Pericardium fibroblast (primary cell): ENCODE data around the gene ATP6V1G2. TPM values are rescaled to one million over a fixed set of nuclear protein-coding genes. Genes with fewer than 3 reads are reported as not detected.

ENCODE experiments used
- total RNA-seq: library from RNA; depleted of rRNA; stranded (reverse); fragments of >200 nt; gene quantifications from 2 replicates; pipeline ENCODE4 v1.2.3, GENCODE V29; 2015

Gene ATP6V1G2
- 2.7 and 7.2 TPM in 2 replicates for total RNA-seq

DNA sequence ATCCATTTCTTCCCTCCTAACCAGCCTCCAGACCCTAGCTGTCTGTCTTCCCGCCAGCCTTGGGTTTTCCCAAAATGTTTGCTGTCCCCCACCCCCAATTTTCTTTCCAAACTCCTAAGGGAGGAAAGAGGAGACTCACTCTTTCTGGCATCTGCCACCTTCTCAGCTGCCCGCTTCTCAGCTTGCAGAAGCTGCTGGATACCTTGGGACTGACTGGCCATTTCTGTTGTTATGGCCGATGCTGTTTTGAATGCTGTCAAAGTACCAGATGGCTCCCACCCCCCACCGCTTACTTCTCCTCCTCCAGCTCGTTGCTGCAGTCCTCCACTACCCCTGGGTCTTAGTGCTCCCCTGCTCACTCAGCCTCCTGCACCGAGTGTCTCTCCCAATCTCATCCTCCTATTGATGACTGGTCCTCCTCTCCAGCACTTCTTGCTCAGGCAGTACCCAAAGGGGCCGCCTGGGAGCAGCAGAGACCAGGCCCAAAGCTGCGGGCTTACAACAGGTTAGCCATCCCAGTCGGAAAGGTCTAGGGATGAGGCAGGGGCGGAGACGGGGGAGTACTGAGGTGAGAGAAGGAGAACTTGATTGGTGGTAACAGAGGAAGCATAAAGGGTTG, at the start of gene ATP6V1G2:
Gene ATP6V1G2 (minus strand): TSS at position 270 of the 619 bp plus-strand sequence. CDS start 49 bp downstream, at position 221.

DNA sequence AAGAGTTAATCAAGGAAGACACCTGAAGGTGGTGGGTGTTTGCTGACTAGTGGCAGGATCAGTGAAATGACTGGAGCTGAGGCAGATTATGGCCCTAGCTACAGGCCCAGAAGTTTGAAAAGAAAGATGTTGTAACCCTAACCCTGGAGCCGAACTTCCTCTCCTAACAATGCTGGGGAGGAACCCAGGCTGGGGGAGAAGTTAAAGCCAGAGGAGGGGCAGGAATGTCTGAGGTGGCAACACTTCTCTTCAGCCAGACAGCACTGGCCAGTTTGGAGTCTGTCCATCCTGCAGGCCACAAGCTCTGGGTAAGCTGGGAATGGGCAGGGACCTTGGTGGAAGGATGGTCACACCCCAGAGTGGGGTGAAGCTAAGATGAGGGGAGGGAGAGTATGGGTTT, 39.6 kb upstream of the ATP6V1G2 start, which contains the start of gene LST1:
Gene LST1 (plus strand): TSS at position 270 of the 400 bp plus-strand sequence. CDS start 1,023 bp downstream, outside the sequence.

DNA sequence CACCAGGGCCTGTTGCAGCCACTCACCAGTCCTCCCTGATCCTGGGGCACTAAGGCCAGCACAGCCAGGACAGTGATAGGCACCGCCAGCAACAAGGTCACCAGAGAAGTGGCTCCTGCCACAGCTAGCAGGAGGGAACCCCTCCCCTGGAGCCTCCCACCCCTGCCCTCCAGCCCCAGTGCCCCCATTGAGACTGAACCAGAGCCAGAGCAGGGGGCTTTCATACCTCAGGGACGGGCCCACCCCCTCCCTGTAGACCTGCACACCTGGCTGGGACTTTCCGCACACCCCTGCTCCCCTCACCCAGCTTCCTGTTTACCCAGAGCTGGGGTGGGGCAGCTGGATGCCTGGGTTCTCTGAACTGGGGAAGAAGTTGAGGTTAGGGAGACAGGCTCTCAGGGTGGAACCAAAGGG, 35.8 kb upstream of the ATP6V1G2 start, which contains the start of gene LTB:
Gene LTB (minus strand): TSS at position 195 of the 414 bp plus-strand sequence. CDS start 7 bp downstream, at position 188.

DNA sequence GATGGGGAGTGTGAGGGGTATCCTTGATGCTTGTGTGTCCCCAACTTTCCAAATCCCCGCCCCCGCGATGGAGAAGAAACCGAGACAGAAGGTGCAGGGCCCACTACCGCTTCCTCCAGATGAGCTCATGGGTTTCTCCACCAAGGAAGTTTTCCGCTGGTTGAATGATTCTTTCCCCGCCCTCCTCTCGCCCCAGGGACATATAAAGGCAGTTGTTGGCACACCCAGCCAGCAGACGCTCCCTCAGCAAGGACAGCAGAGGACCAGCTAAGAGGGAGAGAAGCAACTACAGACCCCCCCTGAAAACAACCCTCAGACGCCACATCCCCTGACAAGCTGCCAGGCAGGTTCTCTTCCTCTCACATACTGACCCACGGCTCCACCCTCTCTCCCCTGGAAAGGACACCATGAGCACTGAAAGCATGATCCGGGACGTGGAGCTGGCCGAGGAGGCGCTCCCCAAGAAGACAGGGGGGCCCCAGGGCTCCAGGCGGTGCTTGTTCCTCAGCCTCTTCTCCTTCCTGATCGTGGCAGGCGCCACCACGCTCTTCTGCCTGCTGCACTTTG, 29.0 kb upstream of the ATP6V1G2 start, which contains the start of gene TNF:
Gene TNF (plus strand): TSS at position 231 of the 567 bp plus-strand sequence. CDS start 177 bp downstream, at position 408.

DNA sequence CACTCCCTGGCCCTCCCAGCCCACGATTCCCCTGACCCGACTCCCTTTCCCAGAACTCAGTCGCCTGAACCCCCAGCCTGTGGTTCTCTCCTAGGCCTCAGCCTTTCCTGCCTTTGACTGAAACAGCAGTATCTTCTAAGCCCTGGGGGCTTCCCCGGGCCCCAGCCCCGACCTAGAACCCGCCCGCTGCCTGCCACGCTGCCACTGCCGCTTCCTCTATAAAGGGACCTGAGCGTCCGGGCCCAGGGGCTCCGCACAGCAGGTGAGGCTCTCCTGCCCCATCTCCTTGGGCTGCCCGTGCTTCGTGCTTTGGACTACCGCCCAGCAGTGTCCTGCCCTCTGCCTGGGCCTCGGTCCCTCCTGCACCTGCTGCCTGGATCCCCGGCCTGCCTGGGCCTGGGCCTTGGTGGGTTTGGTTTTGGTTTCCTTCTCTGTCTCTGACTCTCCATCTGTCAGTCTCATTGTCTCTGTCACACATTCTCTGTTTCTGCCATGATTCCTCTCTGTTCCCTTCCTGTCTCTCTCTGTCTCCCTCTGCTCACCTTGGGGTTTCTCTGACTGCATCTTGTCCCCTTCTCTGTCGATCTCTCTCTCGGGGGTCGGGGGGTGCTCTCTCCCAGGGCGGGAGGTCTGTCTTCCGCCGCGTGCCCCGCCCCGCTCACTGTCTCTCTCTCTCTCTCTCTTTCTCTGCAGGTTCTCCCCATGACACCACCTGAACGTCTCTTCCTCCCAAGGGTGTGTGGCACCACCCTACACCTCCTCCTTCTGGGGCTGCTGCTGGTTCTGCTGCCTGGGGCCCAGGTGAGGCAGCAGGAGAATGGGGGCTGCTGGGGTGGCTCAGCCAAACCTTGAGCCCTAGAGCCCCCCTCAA, 25.9 kb upstream of the ATP6V1G2 start, which contains the start of gene LTA:
Gene LTA (plus strand): TSS at position 249 of the 871 bp plus-strand sequence. CDS start 454 bp downstream, at position 703.

DNA sequence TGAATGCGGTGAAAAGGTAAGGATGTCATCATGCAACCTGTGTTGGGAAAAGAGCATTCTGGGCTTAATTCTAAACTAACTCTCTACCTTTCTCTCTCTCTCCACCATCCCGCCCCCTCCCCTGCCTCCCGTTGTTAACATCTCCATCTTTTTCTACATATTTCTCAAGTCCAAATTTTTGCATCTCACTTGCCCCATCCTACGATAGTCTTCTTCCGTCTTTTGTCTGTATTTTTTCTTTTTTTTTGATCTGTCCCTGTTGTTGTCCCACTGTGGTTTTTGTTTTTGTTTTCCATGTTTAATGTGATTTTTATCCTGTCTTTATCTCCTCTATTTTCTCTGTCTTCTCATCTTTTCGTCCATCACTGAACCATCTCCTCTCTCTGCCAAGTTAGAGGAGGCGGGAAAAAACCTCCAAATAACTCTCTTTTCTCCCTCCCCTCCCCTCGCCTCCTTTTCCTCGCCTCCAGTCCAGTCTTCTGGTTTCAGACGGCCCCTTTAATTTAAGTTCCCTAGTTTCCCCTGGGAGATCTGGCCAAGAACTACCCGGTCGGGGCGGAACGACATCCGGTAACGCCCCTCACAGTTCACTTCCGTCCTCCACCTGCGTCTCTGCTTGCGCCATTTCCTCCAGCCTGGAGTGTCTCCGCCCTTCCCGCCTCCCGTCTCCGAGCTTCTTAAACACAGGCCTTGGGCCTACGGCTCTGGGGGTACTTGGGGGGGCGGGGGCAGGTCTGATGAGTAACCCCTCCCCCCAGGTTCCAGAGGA, 734 bp upstream of the ATP6V1G2 start, which contains the start of gene NFKBIL1:
Gene NFKBIL1 (plus strand): TSS at position 651 of the 769 bp plus-strand sequence. CDS start 87 bp downstream, at position 738.

DNA sequence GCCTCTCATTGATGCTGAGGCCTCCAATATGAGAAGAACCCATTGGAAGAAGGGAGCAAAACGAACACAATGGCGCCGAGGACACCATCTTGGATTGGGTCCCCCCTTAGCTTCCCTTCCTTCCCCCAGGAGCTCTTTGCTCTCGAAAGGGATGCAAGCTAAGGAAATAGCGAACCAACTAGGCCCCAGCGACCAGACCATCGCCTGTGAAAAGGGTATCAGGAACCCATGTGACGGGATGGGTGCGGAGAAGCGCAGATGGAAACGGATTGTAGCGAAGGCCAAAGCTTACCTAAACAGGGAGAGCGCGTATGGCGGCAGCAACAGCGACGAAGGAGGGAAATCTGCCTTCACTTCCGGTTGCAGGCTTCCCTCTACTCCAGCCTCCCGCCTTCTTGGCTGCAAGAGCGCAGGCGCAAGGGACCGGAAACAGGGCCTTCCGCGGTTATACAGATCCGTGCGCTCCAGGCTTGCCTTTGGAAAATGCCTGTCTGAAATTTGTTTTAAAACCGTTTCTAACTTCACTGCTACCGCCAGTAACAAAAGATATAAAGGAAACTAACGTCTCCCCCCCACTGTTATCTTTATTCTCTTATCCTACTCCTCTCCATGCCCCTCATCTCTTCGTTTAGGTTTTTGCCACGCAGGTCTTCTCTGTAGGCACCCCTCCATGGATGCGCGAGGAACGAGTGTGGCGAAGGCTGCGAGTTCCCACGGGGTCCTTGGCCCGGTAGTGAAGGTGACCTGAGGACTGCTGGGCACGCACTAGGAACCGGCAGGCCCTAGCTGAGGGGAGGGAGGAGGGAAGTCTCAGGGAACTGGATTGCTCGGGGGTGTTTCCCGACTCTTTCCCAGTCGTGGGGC, 4.5 kb downstream of the ATP6V1G2 start, which contains the start of gene DDX39B:
Gene DDX39B (minus strand): TSS at position 346 of the 864 bp plus-strand sequence. CDS start 1,471 bp downstream, outside the sequence.

DNA sequence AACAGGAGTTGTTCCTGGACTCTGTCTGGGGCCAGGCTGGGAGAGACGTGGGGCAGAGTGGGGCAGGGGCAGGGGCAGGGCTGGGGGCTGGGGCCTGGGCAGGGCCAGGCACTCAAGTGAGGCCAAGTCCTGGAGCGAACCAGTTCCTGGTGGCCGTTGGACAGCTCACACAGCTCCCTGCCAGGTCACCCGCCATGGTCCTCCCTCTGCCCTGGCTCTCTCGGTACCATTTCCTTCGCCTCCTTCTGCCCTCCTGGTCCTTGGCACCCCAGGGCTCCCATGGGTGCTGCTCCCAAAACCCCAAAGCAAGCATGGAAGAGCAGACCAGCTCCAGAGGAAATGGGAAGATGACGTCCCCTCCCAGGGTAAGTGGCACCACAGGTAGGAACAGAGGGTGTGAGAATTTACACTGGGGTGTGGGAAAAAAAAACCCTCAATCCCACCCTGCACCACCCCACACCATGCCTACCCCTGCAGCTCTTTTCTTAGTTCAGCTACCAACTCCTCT, 17.5 kb downstream of the ATP6V1G2 start, which contains the start of gene MCCD1:
Gene MCCD1 (plus strand): TSS at position 142 of the 508 bp plus-strand sequence. CDS start 53 bp downstream, at position 195.

DNA sequence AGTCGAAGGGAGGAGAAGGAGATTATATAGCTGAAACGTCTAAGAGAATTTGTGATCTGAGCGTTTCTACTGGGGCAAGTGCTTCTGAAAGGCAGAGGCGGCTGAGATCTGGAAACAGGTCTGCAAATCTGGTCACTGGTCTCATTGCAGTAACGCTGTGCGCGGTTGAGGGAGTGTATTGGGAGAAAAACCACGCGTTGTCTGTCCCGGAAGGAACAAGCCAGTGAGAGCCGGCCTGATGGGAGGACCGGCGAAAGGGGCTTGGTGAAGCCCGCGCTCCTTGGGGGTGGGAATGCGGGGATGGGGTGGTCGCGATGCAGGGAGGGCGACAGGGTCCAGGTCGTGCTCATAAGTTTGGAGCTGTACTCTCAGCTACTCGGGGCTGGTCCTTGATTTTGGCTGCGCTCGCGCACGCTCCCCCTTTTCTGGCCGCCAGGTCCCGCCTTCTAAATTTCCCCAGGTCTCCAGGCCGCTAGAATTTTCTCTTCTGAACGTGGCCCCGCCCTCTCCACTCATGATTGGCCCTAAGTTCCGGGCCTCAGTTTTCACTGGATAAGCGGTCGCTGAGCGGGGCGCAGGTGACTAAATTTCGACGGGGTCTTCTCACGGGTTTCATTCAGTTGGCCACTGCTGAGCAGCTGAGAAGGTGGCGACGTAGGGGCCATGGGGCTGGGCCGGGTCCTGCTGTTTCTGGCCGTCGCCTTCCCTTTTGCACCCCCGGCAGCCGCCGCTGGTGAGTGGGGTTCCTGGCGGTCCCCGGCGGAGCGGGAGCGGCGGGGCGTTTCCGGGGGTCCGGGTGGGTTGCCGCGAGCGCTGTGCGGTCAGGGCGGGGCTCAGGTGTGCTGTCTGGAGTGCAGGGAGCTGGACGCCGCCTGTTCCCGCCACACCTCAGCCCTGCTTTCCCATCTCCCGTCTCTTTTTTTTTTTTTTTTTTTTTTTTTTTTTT, 48.6 kb downstream of the ATP6V1G2 start, which contains the start of gene MICB:
Gene MICB (plus strand): TSS at position 615 of the 946 bp plus-strand sequence. CDS start 49 bp downstream, at position 664.

Other genes starting within 250 kb of the ATP6V1G2 start
- gene HLA-B, start 189.4 kb downstream of the ATP6V1G2 start, total RNA-seq, result 77.2 and 211 TPM in 2 replicates
- 21.0 and 25.6 TPM in 2 replicates for gene MICA, start 143.0 kb downstream of the ATP6V1G2 start, total RNA-seq
- gene MICB, start 48.5 kb downstream of the ATP6V1G2 start, total RNA-seq, result 3.9 and 12.6 TPM in 2 replicates
- not detected in 2 replicates for gene MCCD1, start 17.6 kb downstream of the ATP6V1G2 start, total RNA-seq
- gene DDX39B, start 4.6 kb downstream of the ATP6V1G2 start, total RNA-seq, result 197 and 272 TPM in 2 replicates
- gene NFKBIL1, start 1.0 kb upstream of the ATP6V1G2 start, total RNA-seq, result 16.6 and 19.9 TPM in 2 replicates
- gene LTA, start 25.7 kb upstream of the ATP6V1G2 start, total RNA-seq, result not detected in 2 replicates
- not detected in 2 replicates for gene TNF, start 29.0 kb upstream of the ATP6V1G2 start, total RNA-seq
- 0.17 TPM in 1 of 2 replicates, not detected in the other for gene LTB, start 35.8 kb upstream of the ATP6V1G2 start, total RNA-seq
- gene LST1, start 39.7 kb upstream of the ATP6V1G2 start, total RNA-seq, result not detected in 2 replicates
- gene NCR3, start 46.4 kb upstream of the ATP6V1G2 start, total RNA-seq, result not detected in 2 replicates
- 1.4 TPM in 1 of 2 replicates, not detected in the other for gene AIF1, start 68.6 kb upstream of the ATP6V1G2 start, total RNA-seq
- gene PRRC2A, start 74.1 kb upstream of the ATP6V1G2 start, total RNA-seq, result 71.2 and 71.5 TPM in 2 replicates
- gene BAG6, start 106.1 kb upstream of the ATP6V1G2 start, total RNA-seq, result 164 and 183 TPM in 2 replicates
- 0.51 and 3.2 TPM in 2 replicates for gene APOM, start 109.3 kb upstream of the ATP6V1G2 start, total RNA-seq
- gene C6orf47, start 114.2 kb upstream of the ATP6V1G2 start, total RNA-seq, result 14.3 and 14.8 TPM in 2 replicates
- gene GPANK1, start 118.4 kb upstream of the ATP6V1G2 start, total RNA-seq, result 13.4 and 15.3 TPM in 2 replicates
- gene CSNK2B, start 119.5 kb upstream of the ATP6V1G2 start, total RNA-seq, result 205 and 210 TPM in 2 replicates
- gene LY6G5B, start 123.4 kb upstream of the ATP6V1G2 start, total RNA-seq, result 1.0 and 1.2 TPM in 2 replicates
- gene LY6G5C, start 134.5 kb upstream of the ATP6V1G2 start, total RNA-seq, result 0.43 TPM in 1 of 2 replicates, not detected in the other
- 25.7 and 29.2 TPM in 2 replicates for gene ABHD16A, start 156.7 kb upstream of the ATP6V1G2 start, total RNA-seq
- gene LY6G6F, start 160.3 kb upstream of the ATP6V1G2 start, total RNA-seq, result not detected in 2 replicates
- not detected in 2 replicates for gene LY6G6D, start 168.7 kb upstream of the ATP6V1G2 start, total RNA-seq
- gene LY6G6C, start 175.1 kb upstream of the ATP6V1G2 start, total RNA-seq, result not detected in 2 replicates
- gene MPIG6B, start 176.8 kb upstream of the ATP6V1G2 start, total RNA-seq, result not detected in 2 replicates
- 70.2 and 88.5 TPM in 2 replicates for gene DDAH2, start 182.7 kb upstream of the ATP6V1G2 start, total RNA-seq
- gene CLIC1, start 189.9 kb upstream of the ATP6V1G2 start, total RNA-seq, result 266 and 364 TPM in 2 replicates
- gene MSH5, start 193.4 kb upstream of the ATP6V1G2 start, total RNA-seq, result 4.2 and 4.7 TPM in 2 replicates
- gene SAPCD1, start 216.0 kb upstream of the ATP6V1G2 start, total RNA-seq, result 1.2 and 2.8 TPM in 2 replicates
- not detected in 2 replicates for gene VWA7, start 230.7 kb upstream of the ATP6V1G2 start, total RNA-seq
- 44.9 and 47.3 TPM in 2 replicates for gene VARS1, start 249.1 kb upstream of the ATP6V1G2 start, total RNA-seq